GM19397 (cell line): ENCODE data around the gene DGCR6L.
"Not testable (repeated sequence)": the region's sequence is repeated elsewhere in the genome, so short reads cannot be mapped to it uniquely, and the experiment has no call there.

ENCODE experiments used
- ATAC-seq: cut with Tn5 transposase; IDR thresholded peaks from one replicate; pipeline ENCODE4 v1.9.1; 2021; ENCODE audit warnings: mild to moderate bottlenecking, moderate library complexity; ENCODE audit not compliant: unreplicated experiment

The DGCR6L gene

DNA sequence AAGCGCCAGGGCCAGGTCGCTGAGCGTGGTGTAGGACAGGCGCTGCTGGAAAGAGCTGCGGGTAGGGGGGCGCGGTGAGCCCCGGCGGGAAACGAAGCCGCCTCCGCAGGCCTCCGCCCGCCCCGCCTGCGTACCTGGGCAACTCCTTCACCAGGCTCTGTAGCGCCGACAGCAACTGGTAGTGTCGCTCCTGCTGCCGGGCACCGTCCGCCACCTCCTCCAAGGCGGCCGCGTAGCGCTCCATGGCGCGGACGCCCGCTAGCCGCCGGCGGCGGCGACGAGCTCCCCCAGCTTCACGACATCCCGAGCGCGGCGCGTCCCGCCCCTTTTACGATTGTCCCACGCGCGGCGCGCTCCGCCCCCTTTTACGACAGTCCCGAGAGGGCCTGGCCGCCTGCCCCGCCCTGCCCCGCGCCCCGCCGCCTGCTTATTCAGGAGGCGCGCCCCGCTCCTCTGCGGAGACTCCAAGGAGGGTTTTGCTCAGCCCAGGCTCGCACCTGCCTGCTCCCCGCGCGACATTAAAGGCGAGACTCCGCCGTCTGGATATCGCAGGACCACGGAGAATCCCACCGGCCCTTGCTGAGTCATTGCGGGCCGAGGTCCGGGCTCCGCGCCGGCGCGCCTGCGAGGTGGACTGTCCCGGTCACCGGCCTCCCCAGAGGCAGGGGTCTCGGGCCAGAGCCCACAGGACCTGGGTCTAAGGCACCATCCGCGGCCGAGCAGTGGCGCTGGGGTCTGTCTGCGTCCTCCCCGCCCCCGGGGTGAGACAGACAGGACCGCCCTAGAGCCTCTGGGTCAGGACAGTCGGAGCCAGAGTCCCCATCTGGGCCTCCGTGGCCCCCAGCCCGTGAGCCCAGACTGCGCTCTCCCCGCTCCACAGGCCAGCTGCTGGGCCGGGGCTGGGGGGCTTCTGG lies at the start of gene DGCR6L:
DGCR6L (minus strand) TSS at position 316 of the 914 bp plus-strand sequence; CDS start at position 244, 72 bp downstream.
- peak; percentile 85 for ATAC-seq

- ATAC-seq = not testable (repeated sequence)
Measured at GRCh38 chr22:20368875-20369274, 49.0 kb upstream of the DGCR6L start.

DNA sequence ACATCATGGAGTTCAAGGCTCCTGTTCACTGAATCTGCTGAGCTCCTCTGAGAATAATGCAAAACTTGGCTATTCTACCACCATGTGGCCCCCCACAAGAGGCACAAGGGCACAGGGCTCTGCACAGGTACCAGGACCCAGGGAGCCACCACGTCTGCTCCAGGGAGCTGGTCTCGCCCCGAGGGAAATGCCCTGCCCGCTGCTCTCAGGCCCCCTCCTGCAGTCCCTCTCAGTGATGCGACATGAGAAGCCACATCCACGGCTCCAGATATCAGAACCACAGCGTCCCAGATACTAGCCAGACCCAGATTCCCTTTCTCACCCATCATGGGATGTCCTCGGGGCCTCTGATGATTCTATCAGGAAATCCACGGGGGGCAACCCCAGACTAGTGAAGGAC lies 47.0 kb upstream of the DGCR6L start:
- not testable (repeated sequence) for ATAC-seq

GRCh38 chr22:20364335-20365260 lies 44.7 kb upstream of the DGCR6L start:
- ATAC-seq = not testable (repeated sequence)

- ATAC-seq = not testable (repeated sequence)
Measured at GRCh38 chr22:20362403-20362802, 42.5 kb upstream of the DGCR6L start.

GRCh38 chr22:20361752-20362229 lies 41.9 kb upstream of the DGCR6L start:
- not testable (repeated sequence) for ATAC-seq

DNA sequence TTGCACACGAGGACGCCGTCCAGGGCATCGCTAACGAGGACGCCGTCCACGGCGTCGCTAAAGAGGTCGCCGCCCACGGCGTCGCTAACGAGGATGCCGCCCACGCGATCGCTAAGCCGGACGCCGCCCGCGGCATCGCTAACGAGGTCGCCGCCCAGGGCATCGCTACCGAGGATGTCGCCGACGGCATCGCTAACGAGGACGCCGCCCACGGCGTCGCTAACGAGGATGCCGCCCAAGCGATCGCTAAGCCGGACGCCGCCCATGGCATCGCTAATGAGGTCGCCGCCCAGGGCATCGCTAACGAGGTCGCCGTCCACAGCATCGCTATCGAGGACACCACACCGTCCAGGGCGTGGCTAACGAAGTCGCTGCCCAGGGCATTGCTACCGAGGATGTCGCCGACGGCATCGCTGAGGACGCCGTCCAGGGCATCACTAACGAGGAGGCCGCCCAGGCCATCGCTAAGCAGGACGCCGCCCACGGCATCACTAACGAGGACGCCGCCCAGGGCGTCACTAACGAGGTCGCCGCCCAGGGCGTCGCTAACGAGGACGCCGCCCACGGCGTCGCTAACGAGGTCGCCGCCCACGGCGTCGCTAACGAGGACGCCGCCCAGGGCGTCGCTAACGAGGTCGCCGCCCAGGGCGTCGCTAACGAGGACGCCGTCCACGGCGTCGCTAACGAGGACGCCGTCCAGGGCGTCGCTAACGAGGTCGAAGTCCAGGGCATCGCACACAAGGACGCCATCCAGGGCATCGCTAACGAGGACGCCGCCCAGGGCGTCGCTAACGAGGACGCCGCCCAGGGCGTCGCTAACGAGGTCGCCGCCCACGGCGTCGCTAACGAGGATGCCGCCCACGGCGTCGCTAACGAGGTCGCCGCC lies 41.2 kb upstream of the DGCR6L start:
- not testable (repeated sequence) for ATAC-seq

GRCh38 chr22:20360261-20360660 lies 40.4 kb upstream of the DGCR6L start:
- not testable (repeated sequence) for ATAC-seq

DNA sequence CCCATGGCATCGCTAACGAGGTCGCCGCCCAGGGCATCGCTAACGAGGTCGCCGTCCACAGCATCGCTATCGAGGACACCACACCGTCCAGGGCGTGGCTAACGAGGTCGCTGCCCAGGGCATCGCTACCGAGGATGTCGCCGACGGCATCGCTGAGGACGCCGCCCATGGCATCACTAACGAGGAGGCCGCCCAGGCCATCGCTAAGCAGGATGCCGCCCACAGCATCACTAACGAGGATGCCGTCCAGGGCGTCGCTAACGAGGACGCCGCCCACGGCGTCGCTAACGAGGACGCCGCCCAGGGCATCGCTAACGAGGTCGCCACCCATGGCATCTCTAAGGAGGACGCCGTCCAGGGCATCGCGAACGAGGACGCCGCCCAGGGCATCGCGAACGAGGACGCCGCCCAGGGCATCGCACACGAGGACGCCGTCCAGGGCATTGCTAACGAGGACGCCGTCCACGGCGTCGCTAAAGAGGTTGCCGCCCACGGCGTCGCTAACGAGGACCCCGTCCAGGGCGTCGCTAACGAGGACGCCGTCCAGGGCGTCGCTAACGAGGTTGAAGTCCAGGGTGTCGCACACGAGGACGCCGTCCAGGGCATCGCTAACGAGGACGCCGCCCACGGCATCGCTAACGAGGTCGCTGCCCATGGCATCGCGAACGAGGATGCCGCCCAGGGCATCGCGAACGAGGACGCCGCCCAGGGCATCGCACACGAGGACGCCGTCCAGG lies 38.8 kb upstream of the DGCR6L start:
- ATAC-seq = not testable (repeated sequence)

- ATAC-seq = not testable (repeated sequence)
Measured at GRCh38 chr22:20357967-20358366, 38.1 kb upstream of the DGCR6L start.

DNA sequence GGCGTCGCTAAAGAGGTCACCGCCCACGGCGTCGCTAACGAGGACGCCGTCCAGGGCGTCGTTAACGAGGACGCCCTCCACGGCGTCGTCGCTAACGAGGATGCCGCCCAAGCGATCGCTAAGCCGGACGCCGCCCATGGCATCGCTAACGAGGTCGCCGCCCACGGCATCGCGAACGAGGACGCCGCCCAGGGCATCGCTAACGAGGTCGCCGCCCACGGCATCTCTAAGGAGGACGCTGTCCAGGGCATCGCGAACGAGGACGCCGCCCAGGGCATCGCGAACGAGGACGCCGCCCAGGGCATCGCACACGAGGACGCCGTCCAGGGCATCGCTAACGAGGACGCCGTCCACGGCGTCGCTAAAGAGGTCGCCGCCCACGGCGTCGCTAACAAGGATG lies 37.0 kb upstream of the DGCR6L start:
- ATAC-seq = not testable (repeated sequence)

- ATAC-seq = not testable (repeated sequence)
Measured at GRCh38 chr22:20355939-20356636, 36.2 kb upstream of the DGCR6L start.

GRCh38 chr22:20354238-20354975 lies 34.5 kb upstream of the DGCR6L start:
- no peak for ATAC-seq

DNA sequence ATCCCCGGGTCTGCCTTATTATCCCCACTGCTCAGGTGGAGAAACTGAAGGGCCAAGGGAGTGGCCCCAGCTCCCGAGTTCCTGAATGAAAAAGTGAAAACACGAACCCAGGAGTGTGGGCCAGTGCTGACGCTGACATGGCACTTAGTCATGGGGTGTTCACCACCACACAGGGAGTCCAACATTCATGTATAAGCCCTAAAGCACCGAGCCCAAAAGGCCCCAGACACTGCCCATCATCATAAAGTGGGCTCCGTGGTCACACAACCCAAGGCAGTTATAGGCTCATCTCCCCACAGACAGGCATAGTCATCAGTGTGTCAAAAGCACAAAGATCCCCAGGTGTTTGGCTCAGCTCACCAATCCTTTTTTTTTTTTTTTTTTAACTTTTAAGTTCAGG lies 32.7 kb upstream of the DGCR6L start:
- ATAC-seq = not testable (repeated sequence)

DNA sequence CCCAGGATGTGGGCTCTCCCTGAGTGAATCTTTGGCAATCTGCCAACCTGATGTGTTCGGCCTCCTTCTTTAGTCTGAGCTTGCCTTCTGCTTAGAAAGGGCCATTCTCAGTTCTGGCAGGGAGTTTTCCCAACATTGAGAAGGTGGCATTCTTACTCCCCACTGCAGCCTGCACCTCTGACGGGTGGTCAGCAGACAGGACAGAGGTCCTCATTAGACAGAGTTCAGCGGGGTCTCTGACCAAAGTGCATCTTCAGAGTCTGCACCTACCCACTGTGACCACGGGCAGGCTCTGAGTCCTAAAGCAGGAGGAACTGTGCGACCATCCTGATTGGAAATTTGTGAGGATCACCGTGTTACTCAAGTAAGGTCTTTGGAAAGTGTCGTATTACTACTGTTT lies 26.7 kb upstream of the DGCR6L start:
- not testable (repeated sequence) for ATAC-seq

DNA sequence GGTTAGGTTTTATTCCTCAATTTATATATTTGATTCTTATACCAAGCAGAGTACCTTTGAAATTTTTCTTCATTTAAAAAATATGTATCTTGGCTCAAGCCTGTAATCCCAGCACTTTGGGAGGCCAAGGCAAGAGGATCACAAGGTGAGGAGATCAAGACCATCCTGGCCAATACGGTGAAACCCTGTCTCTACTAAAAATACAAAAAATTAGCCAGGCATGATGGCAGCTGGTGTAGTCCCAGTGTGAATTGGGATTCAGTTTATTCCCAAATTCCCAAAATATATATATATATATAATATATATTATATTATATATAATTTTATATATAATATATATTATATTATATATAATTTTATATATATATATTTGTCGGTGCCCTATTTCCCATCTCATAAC lies 18.4 kb upstream of the DGCR6L start:
- not testable (repeated sequence) for ATAC-seq

GRCh38 chr22:20337807-20338206 lies 17.9 kb upstream of the DGCR6L start:
- not testable (repeated sequence) for ATAC-seq

DNA sequence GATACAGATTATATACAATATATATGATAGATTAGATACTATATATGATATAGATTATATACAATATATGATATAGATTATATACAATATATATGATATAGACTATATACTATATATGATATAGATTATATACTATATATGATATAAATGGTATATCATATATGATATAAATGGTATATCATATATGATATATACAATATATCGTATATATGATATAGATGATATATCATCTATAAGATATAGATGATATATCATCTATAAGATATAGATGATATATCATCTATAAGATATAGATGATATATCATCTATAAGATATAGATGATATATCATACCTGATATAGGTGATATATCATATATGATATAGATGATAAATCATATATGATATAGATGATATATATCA lies 16.7 kb upstream of the DGCR6L start:
- not testable (repeated sequence) for ATAC-seq
